SU-DHL-6 (cell line): ENCODE measurements around the gene RPRD1B.

Experiments used
- CTCF ChIP-seq: fragments of 200-600 bp; sonication (generic); IDR thresholded peaks from one replicate; pipeline ENCODE4 v1.5.1; 2017; ENCODE audit warnings: antibody characterized with exemption, mild to moderate bottlenecking, low read length, moderate library complexity; ENCODE audit not compliant: insufficient read depth, poor library complexity, severe bottlenecking
- EZH2phosphoT487 ChIP-seq: fragments of 200-600 bp; sonication (generic), shearing (Covaris generic); conservative IDR thresholded peaks from 2 replicates; pipeline ENCODE4 v1.6.1; 2018; ENCODE audit warnings: mild to moderate bottlenecking, antibody characterized with exemption, low read length, moderate library complexity, mixed read lengths

- TF ChIP-seq CTCF (no peak), EZH2phosphoT487 (no peak)
Observed at GRCh38 chr20:38116409-38117165, 83.0 kb downstream of the RPRD1B start.
